ENCODE results near the gene SCN10A. TPM values are rescaled to one million over a fixed set of nuclear protein-coding genes. Genes with fewer than 3 reads are reported as not detected.
A peak's percentile ranks its signal among the peaks of the same experiment; 100 is the strongest.

The SCN10A gene
- polyA plus RNA-seq, 1 of the 3 experiments (the other 2 are of a cell fraction): not detected

GRCh38 chr3:38731522-38731921 is 84.5 kb downstream of the SCN10A start:
- no peaks in the 10 kb centered on the region for H3K36me3 ChIP-seq (replicated peaks in 1 of 2; ENCODE audit: control insufficient read depth in 1 of 2, insufficient read depth in 2 of 2, low read length in 1 of 2)
- H3K4me2 ChIP-seq: no peak overlapping the region
- 34% methylated on average over 3 of the region's 3 CpGs for WGBS (ENCODE audit: low lambda C conversion rate)
- ChIA-PET CTCF (interaction anchor here (1.3 kb wide), 1 partner anchor 76 kb away, joined by 6 read pairs; no protein-coding TSS in a partner anchor), POLR2A (no interaction called here)
- no peaks in the 10 kb centered on the region for H3K79me2 ChIP-seq (ENCODE audit: insufficient read depth)
- H3K9ac ChIP-seq: no peak overlapping the region
- H3K4me1 ChIP-seq (ENCODE audit: control insufficient read depth in 1 of 2, insufficient read depth in 2 of 2, low read depth in 1 of 2, low read length in 1 of 2): peaks cover 0 to 2% of the 10 kb centered on the region in 2 experiments; a peak in 1 of 4 replicates
- H3K27me3 ChIP-seq (ENCODE audit: insufficient read depth): no peaks in the 10 kb centered on the region
- no peaks in the 10 kb centered on the region for H3K9me3 ChIP-seq
- H4K20me1 ChIP-seq (ENCODE audit: insufficient read depth): no peaks in the 10 kb centered on the region
- no peak for TF ChIP-seq REST (IDR thresholded peaks at IDR 0.05; ENCODE audit: low read depth, low read length)
- TF ChIP-seq CTCF (IDR thresholded peaks at IDR 0.05): no peak
- TF ChIP-seq GATA2 (CRISPR knock-in tag; IDR thresholded peaks at IDR 0.05): no peak
- no peak for TF ChIP-seq RFX5 (IDR thresholded peaks at IDR 0.05; ENCODE audit: low read length)
- no peak for DNase-seq
- H3K4me3 ChIP-seq (ENCODE audit: low read depth in 2 of 2, low read length in 1 of 2): no peak overlapping the region
- H3F3A ChIP-seq (replicated peaks; ENCODE audit: insufficient read depth): no peaks in the 10 kb centered on the region
- no peak overlapping the region for H2AFZ ChIP-seq (ENCODE audit: low read depth)
- H3K9me2 ChIP-seq: no peaks in the 10 kb centered on the region
- no peak overlapping the region for H3K27ac ChIP-seq (ENCODE audit: low read depth in 2 of 2, low read length in 1 of 2)

GRCh38 chr3:38730281-38730680 is 85.7 kb downstream of the SCN10A start:
- no peak overlapping the region for H3K4me3 ChIP-seq (ENCODE audit: low read depth in 2 of 2, low read length in 1 of 2)
- no peaks in the 10 kb centered on the region for H3K79me2 ChIP-seq (ENCODE audit: insufficient read depth)
- TF ChIP-seq FOXM1 (IDR thresholded peaks at IDR 0.05; ENCODE audit: low read depth) (no peak), JUND (IDR thresholded peaks at IDR 0.05) (peak; percentile 42), RFX5 (IDR thresholded peaks at IDR 0.05; ENCODE audit: low read length) (no peak), USF1 (IDR thresholded peaks at IDR 0.05; ENCODE audit: borderline replicate concordance, low read depth) (no peak), EZH2phosphoT487 (IDR thresholded peaks at IDR 0.05; ENCODE audit: borderline replicate concordance, low read depth) (no peak), FOSL2 (IDR thresholded peaks at IDR 0.05; ENCODE audit: borderline replicate concordance, low read depth) (peak; percentile 38; the same call in 1 of the 2 replicates), TCF12 (IDR thresholded peaks at IDR 0.05) (peak; percentile 38; the same call in 1 of the 2 replicates), IRF3 (IDR thresholded peaks at IDR 0.05; ENCODE audit: low read depth, low read length) (no peak), NFIC (IDR thresholded peaks at IDR 0.05; ENCODE audit: borderline replicate concordance) (no peak), MAX (IDR thresholded peaks at IDR 0.05; ENCODE audit: low read depth) (no peak), RCOR1 (IDR thresholded peaks at IDR 0.05; ENCODE audit: low read length) (no peak)
- no peaks in the 10 kb centered on the region for H3K36me3 ChIP-seq (replicated peaks in 1 of 2; ENCODE audit: control insufficient read depth in 1 of 2, insufficient read depth in 2 of 2, low read length in 1 of 2)
- H3K9ac ChIP-seq: no peak overlapping the region
- H3K27ac ChIP-seq (ENCODE audit: low read depth in 2 of 2, low read length in 1 of 2): no peak overlapping the region
- no peaks in the 10 kb centered on the region for H3K9me3 ChIP-seq
- ChIA-PET CTCF (interaction anchor here (1.8 kb wide), 1 partner anchor 9 kb away, joined by 12 read pairs; no protein-coding TSS in a partner anchor), POLR2A (no interaction called here)
- no peak overlapping the region for H2AFZ ChIP-seq (ENCODE audit: low read depth)
- H3K4me2 ChIP-seq: no peak overlapping the region
- H3K27me3 ChIP-seq (ENCODE audit: insufficient read depth): no peaks in the 10 kb centered on the region
- DNase-seq: no peak
- no peaks in the 10 kb centered on the region for H3K9me2 ChIP-seq
- H3K4me1 ChIP-seq (ENCODE audit: control insufficient read depth in 1 of 2, insufficient read depth in 2 of 2, low read depth in 1 of 2, low read length in 1 of 2): peaks cover 0 to 14% of the 10 kb centered on the region in 2 experiments; a peak in 3 of 4 replicates
- H3F3A ChIP-seq (replicated peaks; ENCODE audit: insufficient read depth): no peaks in the 10 kb centered on the region
- no peaks in the 10 kb centered on the region for H4K20me1 ChIP-seq (ENCODE audit: insufficient read depth)

All from SK-N-SH (cell line).